Measurements from ENCODE around the gene APOB. TPM values are rescaled to one million over a fixed set of nuclear protein-coding genes. Genes with fewer than 3 reads are reported as not detected.

Gene APOB
- total and polyA plus RNA-seq, 12 donors, result 0.22 to 45.4 (median 8.4) TPM

DNA sequence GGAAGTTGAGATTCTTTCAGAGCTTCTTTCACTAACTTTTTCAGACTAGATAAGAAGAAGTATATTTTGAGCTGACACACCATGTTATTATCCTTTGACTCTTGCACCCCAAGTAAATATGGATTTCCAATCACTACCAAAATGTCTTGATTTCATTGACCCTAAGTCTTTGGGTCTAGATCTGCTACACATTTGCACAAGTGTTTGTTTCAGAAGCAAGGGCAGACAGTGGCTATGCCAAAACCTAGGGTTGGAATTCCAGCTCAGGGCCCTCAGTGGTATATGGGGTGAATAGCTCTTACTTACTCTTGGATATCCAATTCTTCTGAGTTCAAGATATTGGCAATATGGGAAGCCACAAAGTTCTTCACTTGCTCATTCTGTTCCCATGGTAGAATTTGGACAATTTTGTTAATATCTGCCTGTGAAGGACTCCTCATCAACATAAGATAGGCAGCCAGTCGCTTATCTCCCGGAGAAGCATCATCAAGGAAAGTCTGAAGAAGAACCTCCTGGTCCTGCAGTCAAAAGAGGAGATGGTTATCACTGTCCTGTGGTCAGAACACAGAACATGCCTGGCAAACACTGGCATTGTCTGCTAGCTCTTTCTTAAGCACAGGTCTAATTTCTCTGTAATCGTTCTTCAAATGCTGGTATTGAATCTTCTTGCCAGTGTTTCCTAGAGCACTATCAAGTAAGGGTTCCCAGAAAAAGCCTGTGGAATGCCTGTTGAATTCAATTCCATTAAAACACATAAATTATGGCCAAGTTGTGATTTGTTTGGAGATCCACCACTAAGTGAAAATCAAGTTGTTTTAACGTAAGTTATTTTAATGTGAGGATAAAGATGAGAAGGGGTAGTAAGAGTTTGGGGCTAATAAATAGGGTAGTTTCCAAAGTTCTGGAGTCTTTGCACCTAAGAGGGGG lies 15.6 kb downstream of the APOB start:
- Histone ChIP-seq H3K4me3 (no peak overlapping the region), H3K9me3 (no peaks in the 10 kb centered on the region), H3K4me1 (no peaks in the 10 kb centered on the region), H3K36me3 (peaks cover 0 to 2% (median 0%) of the 10 kb centered on the region in 9 donors), H3K27me3 (peaks cover 0 to 3% (median 0%) of the 10 kb centered on the region in 7 donors), H3K27ac (no peak overlapping the region)
- DNase-seq (no peak), ATAC-seq (no peak)
- WGBS, 2 donors, result 79 to 87% methylated on average over 4 of the region's 4 CpGs
- TF ChIP-seq, protein P1, sequence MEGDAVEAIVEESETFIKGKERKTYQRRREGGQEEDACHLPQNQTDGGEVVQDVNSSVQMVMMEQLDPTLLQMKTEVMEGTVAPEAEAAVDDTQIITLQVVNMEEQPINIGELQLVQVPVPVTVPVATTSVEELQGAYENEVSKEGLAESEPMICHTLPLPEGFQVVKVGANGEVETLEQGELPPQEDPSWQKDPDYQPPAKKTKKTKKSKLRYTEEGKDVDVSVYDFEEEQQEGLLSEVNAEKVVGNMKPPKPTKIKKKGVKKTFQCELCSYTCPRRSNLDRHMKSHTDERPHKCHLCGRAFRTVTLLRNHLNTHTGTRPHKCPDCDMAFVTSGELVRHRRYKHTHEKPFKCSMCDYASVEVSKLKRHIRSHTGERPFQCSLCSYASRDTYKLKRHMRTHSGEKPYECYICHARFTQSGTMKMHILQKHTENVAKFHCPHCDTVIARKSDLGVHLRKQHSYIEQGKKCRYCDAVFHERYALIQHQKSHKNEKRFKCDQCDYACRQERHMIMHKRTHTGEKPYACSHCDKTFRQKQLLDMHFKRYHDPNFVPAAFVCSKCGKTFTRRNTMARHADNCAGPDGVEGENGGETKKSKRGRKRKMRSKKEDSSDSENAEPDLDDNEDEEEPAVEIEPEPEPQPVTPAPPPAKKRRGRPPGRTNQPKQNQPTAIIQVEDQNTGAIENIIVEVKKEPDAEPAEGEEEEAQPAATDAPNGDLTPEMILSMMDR (IDR thresholded peaks at IDR 0.05), result no peak
- intact Hi-C loops (cut with DNase I), result no loop called here

DNA sequence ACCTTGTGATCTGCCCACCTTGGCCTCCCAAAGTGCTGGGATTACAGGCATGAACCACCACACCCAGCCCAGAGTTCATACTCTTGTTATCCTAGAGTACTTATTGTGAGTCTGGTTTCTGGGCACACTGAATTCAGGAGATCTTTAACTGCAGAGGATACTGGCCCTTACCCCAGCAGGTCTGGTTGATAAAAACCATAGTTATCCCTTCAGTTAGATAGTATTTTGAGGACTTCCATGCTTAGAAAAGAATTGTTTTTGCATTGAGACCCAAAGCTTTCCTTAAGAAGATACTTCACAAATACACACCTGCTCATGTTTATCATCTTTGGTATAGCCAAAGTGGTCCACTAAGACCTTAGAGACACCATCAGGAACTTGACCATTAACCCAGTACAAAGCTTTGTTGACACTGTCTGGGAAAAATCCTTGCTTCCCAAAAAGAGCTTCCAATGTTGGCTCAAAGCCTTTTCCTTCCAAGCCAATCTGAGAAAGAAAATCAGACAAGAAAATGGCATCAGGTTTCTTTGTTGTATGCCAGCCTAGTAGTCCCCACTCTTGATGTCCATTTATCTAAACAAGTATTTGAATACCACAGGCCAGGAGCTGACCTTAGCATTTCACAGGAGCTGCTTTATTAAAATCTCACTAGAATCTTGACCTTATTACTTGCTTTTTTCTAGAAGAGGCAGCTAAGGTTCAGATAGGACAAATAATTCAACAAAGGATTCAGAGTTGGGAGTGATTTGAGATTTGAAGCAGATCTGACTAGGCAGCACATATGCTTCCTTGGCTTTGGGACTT lies 17.2 kb downstream of the APOB start:
- TF ChIP-seq, protein P1 (IDR thresholded peaks at IDR 0.05), result no peak
- DNase-seq, result no peak
- Histone ChIP-seq H3K36me3 (peaks cover 0 to 5% (median 0%) of the 10 kb centered on the region in 9 donors), H3K9me3 (no peaks in the 10 kb centered on the region), H3K4me3 (no peak overlapping the region), H3K4me1 (no peaks in the 10 kb centered on the region), H3K27ac (no peak overlapping the region), H3K27me3 (peaks cover 0 to 3% (median 0%) of the 10 kb centered on the region in 7 donors)
- no peak for ATAC-seq
- intact Hi-C loops (cut with DNase I), result no loop called here

DNA sequence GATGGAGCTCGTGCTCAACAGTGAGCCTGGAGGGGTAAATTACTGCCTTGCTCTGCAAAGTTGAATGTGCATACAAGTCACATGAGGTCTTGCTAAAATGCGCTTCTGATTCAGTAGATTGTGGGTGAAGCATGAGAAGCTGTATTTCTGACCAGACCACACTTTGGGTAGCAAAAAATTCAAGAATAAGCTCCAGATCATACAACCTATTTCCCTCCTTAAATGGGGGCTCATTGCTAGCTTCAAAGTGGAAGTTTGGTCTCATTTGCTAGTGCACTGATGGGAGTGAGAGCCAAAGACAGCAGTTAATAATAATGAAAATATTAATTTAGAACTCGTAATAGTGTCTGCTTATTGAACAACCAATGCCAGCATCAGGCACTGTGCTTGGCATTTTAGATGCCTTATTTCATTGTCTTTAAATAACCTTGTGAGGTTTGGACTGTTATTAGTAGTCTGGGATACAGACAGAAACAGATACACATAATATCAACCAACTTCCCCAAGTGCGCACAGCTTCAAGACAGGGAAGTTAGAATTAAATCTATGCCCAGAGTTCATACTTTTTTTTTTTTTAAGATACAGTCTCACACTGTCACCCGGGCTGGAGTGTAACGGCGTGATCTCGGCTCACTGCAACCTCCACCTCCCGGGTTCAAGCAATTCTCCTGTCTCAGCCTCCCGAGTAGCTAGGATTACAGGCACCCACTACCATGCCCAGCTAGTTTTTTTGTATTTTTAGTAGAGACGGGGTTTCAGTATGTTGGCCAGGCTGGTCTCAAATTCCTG lies 18.0 kb downstream of the APOB start:
- Histone ChIP-seq H3K27me3 (peaks cover 0 to 3% (median 0%) of the 10 kb centered on the region in 7 donors), H3K4me3 (no peak overlapping the region), H3K9me3 (no peaks in the 10 kb centered on the region), H3K27ac (no peak overlapping the region), H3K36me3 (peaks cover 0 to 5% (median 0%) of the 10 kb centered on the region in 9 donors), H3K4me1 (no peaks in the 10 kb centered on the region)
- no peak for DNase-seq
- intact Hi-C loops (cut with DNase I), result no loop called here
- WGBS, 2 donors, result 85 to 88% methylated on average over 11 of the region's 11 CpGs
- ATAC-seq, result peak in 2 of 8 donors; percentile 59 to 75
- TF ChIP-seq, protein P1 (IDR thresholded peaks at IDR 0.05), result no peak
